GM10847 (cell line): ENCODE results near the gene SUGT1.

ENCODE experiments used
- POLR2A ChIP-seq: IDR thresholded peaks from 2 replicates; pipeline ENCODE4 v1.6.1; 2011; ENCODE audit not compliant: insufficient read length; ENCODE audit errors: extremely low read depth

Gene SUGT1

DNA sequence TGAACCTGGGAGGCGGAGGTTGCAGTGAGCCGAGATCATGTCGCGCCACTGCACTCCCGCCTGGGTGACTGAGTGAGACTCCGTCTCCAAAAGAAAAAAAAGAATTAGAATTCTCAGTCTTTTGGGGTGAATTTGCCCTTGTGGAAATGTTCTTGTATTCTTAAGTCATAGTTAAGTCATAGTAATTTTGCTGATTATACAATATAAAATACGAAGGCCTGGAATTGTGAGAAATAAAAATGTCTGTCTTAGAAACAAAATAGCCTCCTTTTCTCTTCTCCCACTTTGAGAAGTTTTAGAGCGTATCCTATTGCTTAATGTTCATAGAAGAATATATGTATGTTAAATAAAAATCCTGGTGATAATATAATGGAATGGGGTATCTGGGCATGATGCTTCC is 18.1 kb downstream of the SUGT1 start:
- no peak for TF ChIP-seq POLR2A

DNA sequence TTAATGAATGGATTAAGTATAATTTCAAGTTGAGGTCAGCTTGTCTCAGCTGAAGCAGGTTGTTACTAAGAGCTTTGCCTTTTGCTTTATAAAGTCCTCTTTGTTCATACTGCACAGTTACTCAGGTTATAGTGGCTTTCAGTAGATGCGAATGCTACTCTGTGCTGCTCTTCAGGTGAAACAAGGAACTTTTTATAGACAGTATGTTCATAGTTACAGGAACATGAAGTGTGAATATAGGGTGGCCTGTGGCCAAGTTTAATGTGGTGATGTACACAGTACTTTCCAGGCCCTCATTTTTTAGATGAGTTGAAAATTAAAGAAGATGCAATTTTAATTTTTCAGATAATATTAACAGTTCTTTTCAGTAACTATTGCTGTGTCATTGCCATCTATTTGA is 20.8 kb downstream of the SUGT1 start:
- TF ChIP-seq POLR2A: no peak

DNA sequence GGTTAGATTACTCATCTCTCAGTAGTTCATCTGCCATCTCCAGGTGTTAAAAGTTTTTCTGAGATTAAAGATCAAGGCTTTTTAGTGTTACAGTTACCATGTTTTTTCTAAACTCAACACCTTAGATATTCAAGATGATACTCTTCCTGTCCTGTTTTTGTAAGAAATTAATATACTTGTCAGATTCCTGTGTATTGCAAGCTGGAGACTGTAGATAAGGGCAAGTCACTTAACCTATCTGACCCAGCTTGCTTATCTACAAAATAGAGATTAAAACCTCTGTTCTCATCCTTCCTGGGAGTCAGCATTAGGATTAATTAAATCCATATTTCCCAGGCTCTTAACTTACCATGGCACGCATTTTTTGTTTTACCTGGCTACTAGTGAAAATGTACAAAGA is 25.2 kb downstream of the SUGT1 start:
- no peak for TF ChIP-seq POLR2A

DNA sequence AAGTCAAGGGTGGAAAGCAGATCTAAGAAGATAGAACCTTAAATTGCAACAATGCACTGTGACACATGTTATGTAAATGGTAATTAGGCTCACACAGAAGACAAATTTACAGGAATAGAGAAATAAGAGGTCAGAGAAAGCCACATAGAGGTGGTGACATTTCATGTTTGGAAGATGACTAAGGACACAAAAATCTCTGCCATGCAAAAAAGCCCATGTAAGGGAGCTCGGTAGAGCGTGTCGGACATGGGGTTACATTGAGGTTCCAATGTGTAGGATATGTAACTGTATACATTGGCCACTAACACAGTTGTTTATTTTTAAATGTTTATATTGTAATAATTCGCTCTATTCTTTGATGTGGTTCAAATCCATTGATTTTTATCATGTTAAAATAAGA is 33.7 kb downstream of the SUGT1 start:
- no peak for TF ChIP-seq POLR2A

DNA sequence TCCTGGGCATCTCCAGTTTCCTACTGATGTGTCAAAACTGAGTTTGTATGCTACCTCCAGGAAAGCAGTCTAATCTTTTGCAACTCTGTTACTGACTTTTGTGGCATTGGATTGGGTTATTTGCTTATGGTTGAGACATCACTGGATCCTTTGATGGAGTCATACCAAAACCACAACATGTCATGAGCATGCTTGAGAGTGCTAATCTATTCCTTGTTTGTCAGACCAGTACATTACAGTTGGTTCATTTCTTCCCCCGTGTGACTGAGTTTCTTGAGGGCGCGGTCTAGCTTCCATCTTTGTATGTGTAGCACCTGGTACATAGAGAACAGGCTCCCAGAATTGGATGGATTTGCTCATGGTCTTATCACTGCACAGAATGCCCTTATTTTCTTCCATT is 43.2 kb downstream of the SUGT1 start:
- TF ChIP-seq POLR2A: no peak

DNA sequence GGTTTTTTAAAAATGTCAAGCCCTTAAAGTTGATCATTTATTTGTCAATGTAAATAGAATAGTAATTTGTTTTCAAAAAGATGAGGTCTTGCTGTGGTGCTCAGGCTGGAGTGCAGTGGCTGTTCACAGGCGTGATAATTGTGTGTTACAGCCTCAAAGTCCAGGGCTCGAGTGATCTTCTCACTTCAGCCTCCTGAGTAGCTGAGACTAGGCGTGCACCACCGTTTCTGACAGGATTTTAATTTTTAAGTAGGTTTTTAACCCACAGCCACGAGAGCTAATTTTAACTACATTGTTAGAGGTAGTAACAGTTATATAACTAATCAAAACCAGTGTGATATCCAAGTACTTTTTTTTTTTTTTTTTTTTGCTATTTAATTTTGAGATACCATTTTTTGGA is 43.9 kb downstream of the SUGT1 start:
- TF ChIP-seq POLR2A: no peak

DNA sequence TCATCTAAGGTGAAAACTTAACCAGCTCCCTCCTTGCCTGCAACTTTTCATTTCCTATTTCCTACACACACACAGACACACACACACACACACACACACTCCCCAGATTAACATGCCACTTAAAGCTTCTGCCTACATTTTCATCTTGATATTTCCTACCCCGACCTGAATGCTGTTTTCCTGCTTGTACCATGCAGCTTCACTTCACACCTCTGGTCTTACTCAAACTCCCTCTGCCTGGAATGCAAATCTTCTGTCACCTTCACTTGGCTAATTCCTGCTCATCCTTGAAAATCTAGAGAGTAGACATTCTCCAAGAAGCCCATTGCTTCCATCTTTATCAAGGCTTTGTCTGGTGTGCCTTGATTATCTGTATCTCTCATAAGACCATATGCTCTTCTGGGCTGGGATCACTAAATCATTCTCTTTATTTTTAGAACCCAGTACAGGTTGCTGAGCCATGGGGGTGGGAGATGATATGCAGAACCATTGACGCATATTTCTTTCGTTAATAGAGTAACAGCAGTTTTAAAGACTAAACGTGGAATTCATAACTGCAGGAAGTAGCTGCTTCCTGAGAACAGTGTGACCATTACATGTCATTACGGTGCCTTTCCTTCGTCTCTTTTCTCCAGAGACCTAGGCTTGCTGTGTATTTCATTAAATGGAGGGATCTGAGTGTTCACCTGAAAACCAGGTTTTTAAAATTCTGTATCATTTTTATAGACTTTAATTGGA is 49.3 kb downstream of the SUGT1 start:
- no peak for TF ChIP-seq POLR2A

DNA sequence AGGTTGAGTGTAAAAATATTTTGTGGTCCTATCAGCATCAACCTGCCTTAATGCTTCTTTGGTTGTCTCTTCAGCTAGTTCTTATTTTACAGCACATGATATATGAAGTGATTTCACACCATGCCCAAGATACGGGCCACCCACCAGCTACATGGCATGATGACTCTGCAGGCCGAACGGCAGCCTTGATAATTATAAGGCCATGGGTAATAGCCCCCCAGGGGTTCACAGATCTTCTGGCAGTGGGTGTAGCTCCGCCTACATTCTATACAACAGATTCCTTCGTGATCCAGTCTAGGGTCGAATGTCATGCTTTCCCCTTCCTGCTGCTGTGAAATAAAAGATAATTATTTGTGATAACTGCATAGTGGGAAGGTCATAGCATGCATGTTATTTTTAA is 50.8 kb downstream of the SUGT1 start:
- no peak for TF ChIP-seq POLR2A

DNA sequence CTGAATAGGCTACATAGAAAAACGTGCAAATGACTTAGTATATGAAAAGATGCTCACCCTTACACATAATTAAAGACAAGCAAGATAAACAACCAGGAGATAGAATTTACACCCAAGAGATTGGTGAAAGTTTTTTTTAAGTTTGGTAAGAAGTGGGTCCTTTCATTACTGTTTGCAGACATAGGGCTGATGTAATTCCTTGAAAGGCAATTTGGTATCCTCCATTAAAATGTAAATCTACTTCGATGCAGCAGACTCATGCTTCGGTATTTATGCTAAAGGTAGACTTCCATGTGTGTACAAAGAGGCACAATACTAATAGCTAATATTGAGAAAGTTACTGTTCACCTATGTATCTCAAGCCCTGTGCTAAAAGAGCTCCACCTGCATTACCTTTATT is 53.4 kb downstream of the SUGT1 start:
- TF ChIP-seq POLR2A: no peak

DNA sequence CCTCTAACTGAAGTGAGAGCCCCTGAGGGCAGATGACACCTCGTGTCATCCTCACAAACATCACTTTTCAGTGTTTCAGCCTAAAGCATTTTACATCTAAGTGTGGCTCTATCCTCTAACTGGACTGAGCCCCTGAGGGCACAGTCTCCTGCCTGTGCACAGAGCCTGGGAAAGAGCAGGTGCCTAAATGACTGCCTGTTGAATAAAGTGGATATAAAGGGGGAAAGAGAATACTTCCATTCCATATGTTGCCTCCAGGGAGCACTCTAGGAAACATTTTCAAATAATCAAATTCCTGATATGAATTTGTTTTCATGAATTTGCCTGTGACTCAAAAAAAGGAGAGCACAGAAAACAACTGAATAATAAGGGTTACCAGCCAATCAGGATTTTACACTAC is 54.7 kb downstream of the SUGT1 start:
- no peak for TF ChIP-seq POLR2A

DNA sequence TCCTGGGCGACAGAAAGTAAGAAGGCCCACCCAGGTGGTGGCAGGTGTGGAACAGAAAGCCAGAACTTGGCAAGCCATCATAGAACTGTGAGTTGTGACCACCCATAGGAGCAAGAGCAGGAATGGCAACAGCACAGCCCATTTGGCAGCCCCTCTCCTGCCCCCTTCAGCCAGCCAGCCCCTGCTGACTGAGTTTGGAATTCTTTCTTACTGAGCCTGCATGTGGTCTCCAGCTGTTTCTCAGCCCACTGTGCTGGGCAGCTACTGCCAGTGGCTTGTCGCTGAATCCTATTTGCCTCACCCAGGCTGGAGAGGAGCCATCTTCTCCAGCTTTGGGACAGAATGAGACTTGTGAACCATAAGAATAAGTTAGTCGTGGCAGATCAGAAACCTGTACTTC is 58.6 kb downstream of the SUGT1 start:
- TF ChIP-seq POLR2A: no peak

DNA sequence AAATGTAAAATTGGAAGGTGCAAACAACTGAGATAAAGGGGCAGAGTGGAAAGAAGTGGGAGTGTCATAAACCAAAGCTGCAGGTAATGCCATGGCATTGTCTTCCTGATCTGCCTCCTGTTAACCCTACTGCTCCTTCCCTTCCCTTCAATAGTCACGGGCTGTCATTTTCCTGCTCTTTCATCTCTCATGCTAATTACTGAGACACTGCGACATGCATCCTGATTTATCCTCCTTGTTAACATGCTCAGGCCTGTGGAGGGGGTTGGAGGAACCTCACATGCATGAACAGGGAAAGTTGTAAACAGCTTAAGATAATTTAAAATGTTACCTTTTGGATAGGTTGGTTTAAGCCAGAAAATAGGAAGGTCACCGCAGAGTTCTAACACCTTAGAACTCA is 59.7 kb downstream of the SUGT1 start:
- TF ChIP-seq POLR2A: no peak

DNA sequence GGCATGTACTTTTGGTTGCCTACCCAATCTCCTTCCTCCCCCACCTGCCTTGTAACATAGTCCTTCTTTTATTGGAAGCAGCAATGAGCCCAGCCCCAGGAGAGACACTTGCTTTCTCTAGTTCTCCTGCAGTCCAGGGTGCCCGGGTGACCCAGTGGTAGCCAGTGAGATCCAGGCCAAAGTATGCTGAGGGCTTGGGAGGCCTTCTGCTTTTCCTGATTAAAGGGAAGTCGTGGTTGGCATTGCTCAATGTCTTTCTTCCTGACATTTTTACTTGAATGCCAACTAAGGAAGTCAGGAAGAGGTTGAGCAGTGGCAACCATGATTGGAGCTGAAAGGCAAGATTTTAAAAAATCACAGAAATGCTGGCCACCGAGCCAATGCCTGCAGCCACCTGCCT is 61.3 kb downstream of the SUGT1 start:
- TF ChIP-seq POLR2A: no peak

DNA sequence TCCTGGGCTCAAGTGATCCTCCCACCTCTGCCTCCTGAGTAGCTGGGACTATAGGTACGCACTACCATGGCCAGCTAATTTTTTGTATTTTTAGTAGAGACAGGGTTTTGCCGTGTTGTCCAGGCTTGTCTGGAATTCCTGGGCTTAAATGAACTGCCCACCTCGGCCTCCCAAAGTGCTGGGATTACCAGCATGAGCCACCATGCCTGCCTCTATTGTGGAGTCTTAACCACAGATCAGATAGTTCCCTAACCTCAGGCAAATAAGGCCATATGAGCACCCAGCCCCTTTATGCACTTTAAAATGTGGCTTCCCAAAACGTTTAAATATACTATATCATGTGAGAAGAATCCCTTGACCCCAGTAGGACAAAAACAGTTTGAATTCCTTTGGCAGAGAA is 70.5 kb downstream of the SUGT1 start:
- no peak for TF ChIP-seq POLR2A

DNA sequence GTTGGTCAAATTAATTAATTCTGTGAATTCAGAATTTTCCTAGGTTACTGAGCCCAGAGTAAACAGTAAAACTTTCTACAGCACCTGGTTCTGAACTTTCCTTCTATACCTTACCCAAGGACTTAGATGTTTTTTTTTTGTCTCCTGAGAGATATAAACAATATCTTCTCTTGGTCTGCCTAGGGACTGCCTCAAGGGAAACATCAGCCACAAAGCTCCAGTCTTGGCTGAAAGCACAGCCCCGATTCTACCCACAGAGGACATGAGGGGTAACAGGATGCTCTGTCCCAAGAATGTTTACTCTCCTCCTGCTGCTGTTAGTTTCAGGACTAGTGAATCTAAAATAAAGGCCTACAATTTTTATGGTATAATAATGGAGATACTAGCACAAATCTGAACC is 72.7 kb downstream of the SUGT1 start:
- no peak for TF ChIP-seq POLR2A

DNA sequence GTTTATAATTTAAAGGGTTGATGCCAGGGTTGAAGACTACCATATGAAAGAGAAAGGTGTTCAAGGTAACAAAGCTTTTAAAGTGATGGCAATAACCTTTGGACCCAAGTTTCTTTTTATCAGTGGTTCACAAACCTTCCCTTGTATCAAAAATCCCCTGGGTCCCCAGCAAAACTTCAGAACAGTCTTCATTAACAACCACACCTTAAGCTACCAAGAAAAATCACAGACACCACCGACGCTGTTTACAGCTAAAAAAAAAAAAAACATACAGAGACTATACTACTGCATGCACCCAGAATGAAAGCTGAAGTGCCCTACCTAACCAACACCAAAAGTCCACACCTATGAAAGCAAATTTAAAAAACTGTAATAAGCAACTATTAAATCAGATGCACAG is 73.6 kb downstream of the SUGT1 start:
- no peak for TF ChIP-seq POLR2A

DNA sequence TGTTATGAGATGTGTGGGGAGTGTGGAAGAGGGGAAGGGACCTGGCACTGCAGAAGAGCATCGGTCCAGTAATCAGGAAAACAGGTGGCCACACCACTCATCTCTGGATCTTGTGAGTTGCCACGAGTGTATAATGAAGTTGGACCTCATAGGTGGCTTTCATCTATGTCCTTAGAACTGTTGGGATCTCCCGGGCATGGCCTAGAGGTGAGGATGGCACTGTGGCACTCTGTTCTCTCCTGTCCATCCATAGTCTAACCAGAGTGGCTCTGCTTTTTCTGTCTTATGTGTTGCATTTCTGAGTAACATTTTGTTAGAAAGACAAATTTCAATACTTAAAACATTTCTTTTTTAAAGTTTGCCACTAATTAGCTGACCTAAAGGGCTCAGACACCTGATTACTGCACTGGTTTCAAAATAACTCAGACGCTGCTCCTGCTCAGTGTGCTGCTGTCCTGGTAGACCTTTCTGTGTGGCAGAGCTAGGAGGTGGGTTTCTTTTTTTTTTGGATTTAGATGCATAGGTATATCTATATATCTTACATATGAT is 81.5 kb downstream of the SUGT1 start:
- TF ChIP-seq POLR2A: no peak
